Endothelial cell (in vitro differentiated cells): ENCODE results near the gene MPHOSPH9. TPM values are rescaled to one million over a fixed set of nuclear protein-coding genes. Genes with fewer than 3 reads are reported as not detected.
"Not testable (repeated sequence)": the region's sequence is repeated elsewhere in the genome, so short reads cannot be mapped to it uniquely, and the experiment has no call there.

ENCODE experiments used
- DNase-seq: peaks from one replicate; pipeline ENCODE4 v3.0.0; 2021; ENCODE audit warnings: low spot score
- H3K27ac Mint-ChIP-seq: one replicate; pipeline ENCODE4 v1.8.0; 2021; ENCODE audit warnings: mixed read lengths, inconsistent platforms; ENCODE audit not compliant: unreplicated experiment
- H3K27me3 Mint-ChIP-seq: one replicate; pipeline ENCODE4 v1.8.0; 2021; ENCODE audit warnings: mild to moderate bottlenecking, moderate library complexity, mixed read lengths, inconsistent platforms; ENCODE audit not compliant: unreplicated experiment
- H3K36me3 Mint-ChIP-seq: one replicate; pipeline ENCODE4 v1.8.0; 2021; ENCODE audit warnings: mild to moderate bottlenecking, low read depth, mixed read lengths, inconsistent platforms; ENCODE audit not compliant: unreplicated experiment
- H3K4me1 Mint-ChIP-seq: one replicate; pipeline ENCODE4 v1.8.0; 2021; ENCODE audit warnings: mild to moderate bottlenecking, mixed read lengths, inconsistent platforms; ENCODE audit not compliant: unreplicated experiment
- H3K4me3 Mint-ChIP-seq: one replicate; pipeline ENCODE4 v1.8.0; 2021; ENCODE audit warnings: mild to moderate bottlenecking, mixed read lengths, inconsistent platforms; ENCODE audit not compliant: unreplicated experiment
- H3K9me3 Mint-ChIP-seq: one replicate; pipeline ENCODE4 v1.8.0; 2021; ENCODE audit warnings: mixed read lengths, inconsistent platforms; ENCODE audit not compliant: unreplicated experiment
- CTCF ChIP-seq: fragments of 200-600 bp; sonication (generic); IDR thresholded peaks from one replicate; pipeline ENCODE4 v1.5.0; 2021; ENCODE audit warnings: antibody characterized with exemption; ENCODE audit not compliant: unreplicated experiment
- total RNA-seq: library from RNA; stranded (reverse); fragmentation: NEBNext Ultra II Directional; extraction: Animal tissue kit (Norgen Biotek cat#: 25700); gene quantifications from one replicate; pipeline ENCODE4 v1.2.1, GENCODE V29; 2021; ENCODE audit not compliant: unreplicated experiment

Gene MPHOSPH9
- total RNA-seq, 1 donor from 2014 or later: 30.1 TPM

GRCh38 chr12:123250471-123251383, 17.8 kb upstream of the MPHOSPH9 start:
- H3K4me1 Mint-ChIP-seq: no peaks in the 10 kb centered on the region
- no peak for DNase-seq
- H3K27ac Mint-ChIP-seq: no peak overlapping the region
- no peaks in the 10 kb centered on the region for H3K9me3 Mint-ChIP-seq
- peak overlapping the region; percentile 45 for H3K4me3 Mint-ChIP-seq
- peaks cover 41% of the 10 kb centered on the region for H3K36me3 Mint-ChIP-seq
- no peak for TF ChIP-seq CTCF
- peaks cover 1% of the 10 kb centered on the region for H3K27me3 Mint-ChIP-seq

GRCh38 chr12:123248996-123249741, 16.2 kb upstream of the MPHOSPH9 start:
- not testable (repeated sequence) for DNase-seq, H3K4me3 Mint-ChIP-seq, H3K9me3 Mint-ChIP-seq, H3K4me1 Mint-ChIP-seq, H3K27ac Mint-ChIP-seq, H3K27me3 Mint-ChIP-seq
- H3K36me3 Mint-ChIP-seq: peaks cover 38% of the 10 kb centered on the region

- Mint-ChIP-seq H3K4me3 (peak overlapping the region; percentile 53), H3K36me3 (peaks cover 27% of the 10 kb centered on the region)
- not testable (repeated sequence) for H3K9me3 Mint-ChIP-seq, H3K27ac Mint-ChIP-seq, H3K4me1 Mint-ChIP-seq, H3K27me3 Mint-ChIP-seq, DNase-seq
Observed at GRCh38 chr12:123248129-123248528, 15.2 kb upstream of the MPHOSPH9 start.

GRCh38 chr12:123245678-123246077, 12.7 kb upstream of the MPHOSPH9 start:
- Mint-ChIP-seq H3K4me1 (peaks cover 7% of the 10 kb centered on the region), H3K27me3 (peaks cover 1% of the 10 kb centered on the region), H3K4me3 (peak overlapping the region; percentile 37), H3K36me3 (peaks cover 29% of the 10 kb centered on the region), H3K27ac (peak overlapping the region; percentile 42), H3K9me3 (peaks cover 5% of the 10 kb centered on the region)
- no peak for DNase-seq
- TF ChIP-seq CTCF: no peak

- Mint-ChIP-seq H3K27me3 (peaks cover 3% of the 10 kb centered on the region), H3K36me3 (peaks cover 21% of the 10 kb centered on the region), H3K4me1 (peaks cover 7% of the 10 kb centered on the region), H3K4me3 (no peak overlapping the region), H3K9me3 (peaks cover 5% of the 10 kb centered on the region), H3K27ac (no peak overlapping the region)
- no peak for TF ChIP-seq CTCF
- no peak for DNase-seq
Observed at GRCh38 chr12:123243671-123244262, 10.8 kb upstream of the MPHOSPH9 start.
